SHP77 (cell line): ENCODE data around the gene WRAP73.
A peak's percentile ranks its signal among the peaks of the same experiment; 100 is the strongest.

Experiments
- DNase-seq, 2 experiments: peaks; one replicate each; lab custom pipeline; 2025; lab: John Stamatoyannopoulos, UW

The WRAP73 gene

DNA sequence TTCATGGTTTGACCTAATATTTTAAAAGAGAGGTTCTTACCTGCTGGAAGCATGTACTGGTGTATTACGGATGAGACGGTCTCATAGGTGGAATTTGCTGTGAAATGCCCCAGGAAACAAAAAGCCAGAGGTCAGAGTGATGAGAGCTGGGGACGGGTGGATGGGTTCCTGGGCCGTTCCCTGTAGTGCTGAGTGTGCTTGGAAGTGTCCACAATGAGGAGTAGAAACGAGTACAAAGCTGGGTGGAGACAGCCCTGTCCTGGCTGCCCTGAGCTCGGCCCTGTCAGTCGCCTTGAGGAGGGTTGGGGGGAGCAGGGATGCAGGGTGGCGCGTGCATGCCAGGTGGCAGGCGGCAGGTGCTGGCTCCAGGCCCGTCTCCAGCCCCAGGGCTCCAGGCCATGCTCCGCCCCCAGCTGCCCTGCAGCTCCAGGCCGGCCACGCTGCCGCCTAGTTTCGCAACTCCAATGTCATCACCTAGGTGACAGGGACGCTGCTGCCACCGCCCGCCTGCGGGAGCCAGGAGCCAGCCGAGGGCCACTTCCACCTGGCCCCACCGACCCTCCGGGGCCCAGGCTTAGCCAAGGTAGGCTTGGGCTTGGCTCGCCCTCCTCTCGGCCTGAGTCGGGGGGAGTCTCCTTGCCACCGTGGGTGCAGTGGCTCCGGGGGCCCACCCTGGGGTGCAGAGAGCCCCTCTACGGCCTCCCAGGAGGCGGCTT is 18.8 kb upstream of the WRAP73 start:
- peak; percentile 89 to 95 for DNase-seq

- peak; percentile 21 to 27 for DNase-seq
These were observed 18.2 kb upstream of the WRAP73 start for GRCh38 chr1:3668148-3668547.

GRCh38 chr1:3664700-3665375 is 14.9 kb upstream of the WRAP73 start:
- DNase-seq = no peak

DNA sequence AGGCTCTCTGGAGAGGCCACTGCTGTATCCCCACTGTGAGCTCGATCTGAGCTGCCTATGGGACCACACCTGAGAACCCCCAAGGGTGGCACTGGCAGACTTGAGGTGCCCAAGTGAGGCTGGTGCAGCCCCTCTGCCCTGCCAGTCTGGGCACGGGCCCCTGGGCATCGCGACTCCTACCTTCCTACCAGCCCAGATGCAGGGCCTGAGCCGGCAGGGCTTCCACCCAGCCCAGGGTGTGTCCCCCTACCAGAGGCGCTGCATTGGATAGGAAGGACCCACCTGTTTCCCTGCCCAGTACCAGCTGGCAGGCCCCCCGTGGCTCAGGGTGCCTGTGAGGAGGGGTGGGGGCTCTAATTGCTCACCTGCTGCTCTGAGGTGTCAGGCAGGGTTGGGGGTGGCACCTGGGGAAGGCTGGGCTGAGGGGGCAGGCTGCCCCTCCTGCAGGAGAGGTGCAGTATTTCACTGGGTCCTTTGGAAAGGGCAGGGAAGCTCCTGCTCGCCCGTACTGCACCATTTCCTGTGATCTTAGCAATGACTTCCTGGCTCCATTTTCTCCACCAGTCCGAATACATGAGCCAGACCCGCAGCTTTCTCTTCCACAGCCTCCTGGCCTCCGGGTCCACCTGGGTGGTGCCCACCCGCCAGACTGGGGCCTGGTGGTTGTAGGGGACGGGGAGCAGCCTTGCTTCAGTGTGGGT is 14.2 kb upstream of the WRAP73 start:
- DNase-seq = no peak

DNA sequence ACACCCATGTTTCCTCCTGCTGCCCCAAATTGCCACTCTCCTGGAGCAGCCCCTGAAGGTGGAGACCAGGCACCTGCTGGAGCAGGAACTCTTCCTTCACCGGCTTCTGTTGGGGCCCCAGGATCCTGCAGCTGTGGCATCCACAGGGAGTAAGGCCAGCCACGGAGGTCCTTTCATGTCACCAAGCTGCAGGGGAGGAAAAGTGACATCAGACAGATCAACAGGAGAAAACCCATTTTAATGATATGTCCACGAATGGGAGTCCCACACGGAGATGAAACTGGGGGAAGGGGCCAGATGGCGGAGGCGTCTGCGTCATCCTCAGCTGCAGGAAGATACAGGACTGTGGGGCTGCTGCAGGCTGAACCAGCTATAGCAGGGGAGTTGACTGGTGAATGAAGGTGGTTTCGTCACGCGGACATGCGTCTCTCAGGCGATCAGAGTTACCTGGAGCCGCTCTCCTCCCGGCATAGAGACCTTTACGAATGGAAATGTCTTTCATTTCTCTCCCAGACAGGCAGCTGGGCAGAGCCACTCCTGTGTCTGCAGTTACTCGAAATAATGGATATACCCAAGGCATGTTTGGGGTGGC is 12.3 kb upstream of the WRAP73 start:
- DNase-seq = no peak

GRCh38 chr1:3661631-3662030 is 11.7 kb upstream of the WRAP73 start:
- DNase-seq = no peak

DNA sequence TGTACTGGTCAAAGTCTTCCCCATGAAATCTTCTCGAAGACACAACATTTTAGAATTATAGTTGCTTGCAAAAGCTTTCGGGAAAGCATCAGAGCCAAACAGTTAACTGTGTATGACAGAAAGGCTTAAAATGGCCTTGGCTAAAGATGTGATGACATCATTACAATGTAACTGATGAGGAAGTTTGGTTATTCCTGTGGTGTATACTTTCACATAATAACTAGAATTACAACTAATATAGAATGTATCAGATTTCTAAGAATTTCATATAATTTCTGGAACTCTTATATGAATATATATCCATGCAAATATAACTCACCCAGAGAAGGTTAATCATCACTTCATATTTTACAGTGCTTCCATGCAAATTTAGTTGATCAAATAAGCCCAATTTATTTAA is 10.8 kb upstream of the WRAP73 start:
- no peak for DNase-seq

GRCh38 chr1:3659093-3659492 is 9.2 kb upstream of the WRAP73 start:
- no peak for DNase-seq

DNA sequence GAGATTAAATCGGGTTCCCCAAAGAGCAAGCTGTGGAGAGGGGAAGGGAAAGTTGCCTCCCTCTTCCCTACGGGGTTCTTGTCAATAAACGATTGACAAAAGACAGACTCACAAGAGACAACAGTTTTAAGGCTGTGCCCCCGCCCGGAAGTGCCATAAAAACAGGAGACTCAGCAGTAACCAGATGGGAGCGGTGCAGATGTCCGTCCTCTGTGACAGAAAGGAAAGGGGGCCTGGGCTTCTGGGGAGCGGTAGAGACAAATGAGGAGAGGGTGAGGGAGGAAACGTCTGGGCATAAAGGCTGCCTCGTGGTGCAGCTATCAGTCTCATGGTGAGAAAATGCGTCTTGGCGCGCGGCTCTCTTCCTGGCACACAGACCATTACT is 8.3 kb upstream of the WRAP73 start:
- DNase-seq = no peak

- no peak for DNase-seq
These were observed 7.8 kb upstream of the WRAP73 start for GRCh38 chr1:3657578-3658230.

GRCh38 chr1:3657096-3657475 is 7.2 kb upstream of the WRAP73 start:
- DNase-seq = no peak

- DNase-seq = no peak
These were observed 6.7 kb upstream of the WRAP73 start for GRCh38 chr1:3656450-3657095.

DNA sequence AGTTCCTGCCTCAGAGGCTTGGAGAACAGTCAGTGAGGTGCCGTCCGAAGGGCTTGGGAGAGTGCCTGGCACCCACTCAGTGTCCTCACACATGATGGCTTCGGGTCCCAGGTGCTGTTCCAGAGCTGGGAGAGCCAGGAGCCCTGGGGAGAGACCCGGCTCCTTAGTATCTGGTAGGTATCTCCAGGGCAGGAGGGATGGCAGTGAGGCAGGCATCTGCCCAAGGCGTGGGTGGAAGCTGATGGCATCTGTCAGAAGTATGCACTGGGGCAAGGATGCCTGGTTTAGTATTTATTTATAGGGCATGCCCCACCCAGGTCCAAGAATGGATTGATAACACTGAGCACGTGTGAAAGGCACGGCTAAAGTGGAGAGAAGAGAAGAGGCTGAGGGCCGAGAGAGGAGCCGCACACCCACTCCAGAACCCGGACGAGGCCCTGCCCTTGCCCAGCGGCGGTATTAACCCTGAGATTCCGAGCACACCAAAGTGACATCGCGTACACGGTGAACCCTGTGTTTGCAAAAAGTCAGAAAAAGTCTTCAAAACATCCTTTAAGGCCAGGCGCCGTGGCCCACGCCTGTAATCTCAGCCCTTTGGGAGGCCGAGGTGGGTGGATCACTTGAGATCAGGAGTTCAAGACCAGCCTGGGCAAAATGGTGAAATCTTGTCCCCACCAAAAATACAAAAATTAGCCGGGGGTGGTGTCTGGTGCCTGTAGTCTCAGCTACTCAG is 4.8 kb upstream of the WRAP73 start:
- no peak for DNase-seq

- no peak for DNase-seq
These were observed 3.3 kb upstream of the WRAP73 start for GRCh38 chr1:3653286-3653618.

- DNase-seq = peak in 1 of 2 experiments; percentile 37
These were observed 2.8 kb upstream of the WRAP73 start for GRCh38 chr1:3652548-3653285.

DNA sequence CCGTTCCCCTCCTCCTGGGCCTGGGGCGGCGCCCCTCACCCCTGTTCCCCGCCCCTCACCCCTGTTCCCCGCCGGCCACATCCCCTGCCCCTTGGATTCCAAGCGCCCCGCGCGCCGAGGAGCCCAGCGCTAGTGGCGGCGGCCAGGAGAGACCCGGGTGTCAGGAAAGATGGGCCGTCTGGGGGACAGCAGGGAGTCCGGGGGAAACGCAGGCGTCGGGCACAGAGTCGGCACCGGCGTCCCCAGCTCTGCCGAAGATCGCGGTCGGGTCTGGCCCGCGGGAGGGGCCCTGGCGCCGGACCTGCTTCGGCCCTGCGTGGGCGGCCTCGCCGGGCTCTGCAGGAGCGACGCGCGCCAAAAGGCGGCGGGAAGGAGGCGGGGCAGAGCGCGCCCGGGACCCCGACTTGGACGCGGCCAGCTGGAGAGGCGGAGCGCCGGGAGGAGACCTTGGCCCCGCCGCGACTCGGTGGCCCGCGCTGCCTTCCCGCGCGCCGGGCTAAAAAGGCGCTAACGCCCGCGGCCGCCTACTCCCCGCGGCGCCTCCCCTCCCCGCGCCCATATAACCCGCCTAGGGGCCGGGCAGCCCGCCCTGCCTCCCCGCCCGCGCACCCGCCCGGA is 2.1 kb upstream of the WRAP73 start, which contains the start of gene TP73:
Gene TP73 (plus strand): TSS at position 587 of the 618 bp plus-strand sequence. CDS start 29,850 bp downstream, outside the sequence.
- peak in 1 of 2 experiments; percentile 37 for DNase-seq

GRCh38 chr1:3651026-3651929 is 1.4 kb upstream of the WRAP73 start:
- DNase-seq = no peak

- DNase-seq = no peak
These were observed 534 bp upstream of the WRAP73 start for GRCh38 chr1:3650248-3651025.
